H1 (cell line): ENCODE measurements around the gene RNGTT. TPM values are rescaled to one million over a fixed set of nuclear protein-coding genes. Genes with fewer than 3 reads are reported as not detected.
A peak's percentile ranks its signal among the peaks of the same experiment; 100 is the strongest.

Experiments
- CTCF ChIA-PET: fragments of 300-600 bp; sonication (Branson Sonifier 250); formaldehyde crosslinking; loops from one replicate; lab custom pipeline; 2021; ENCODE audit not compliant: partially characterized antibody; lab: Charles Lee
- POLR2A ChIA-PET: fragments of 300-600 bp; sonication (Branson Sonifier 250); formaldehyde crosslinking; loops from one replicate; lab custom pipeline; 2021; ENCODE audit warnings: inconsistent platforms; ENCODE audit not compliant: partially characterized antibody; lab: Charles Lee
- DNase-seq, 2 experiments: peaks; one replicate each; pipeline versions ENCODE4 v3.0.0 to v3.0.0-alpha.2; 2010 to 2022; ENCODE audit warnings: low spot score in 2 of 2, low read depth in 1 of 2, mixed read lengths in 1 of 2
- FAIRE-seq: peaks from 2 replicates; lab custom pipeline; 2011; peaks lifted over from hg19 to GRCh38; lab: Jason Lieb, UNC
- H2AFZ ChIP-seq: 2 replicates; pipeline ENCODE4 v1.8.1; 2012; ENCODE audit warnings: low read length, inconsistent platforms
- H2AK5ac ChIP-seq: 2 replicates; pipeline ENCODE4 v1.6.1; 2013; ENCODE audit warnings: low read depth, low read length
- H2BK120ac ChIP-seq: replicated peaks from 2 replicates; pipeline ENCODE3; 2013; ENCODE audit warnings: low read depth, low read length, inconsistent platforms
- H2BK12ac ChIP-seq: 2 replicates; pipeline ENCODE4 v1.6.1; 2013; ENCODE audit warnings: low read depth, low read length
- H2BK15ac ChIP-seq: 2 replicates; pipeline ENCODE4 v1.6.1; 2013; ENCODE audit warnings: low read length
- H2BK20ac ChIP-seq: 2 replicates; pipeline ENCODE4 v1.6.1; 2013; ENCODE audit warnings: low read length
- H2BK5ac ChIP-seq: 2 replicates; pipeline ENCODE4 v1.6.1; 2013; ENCODE audit warnings: low read depth, low read length
- H3K14ac ChIP-seq: 2 replicates; pipeline ENCODE4 v1.6.1; 2013; ENCODE audit warnings: inconsistent platforms; ENCODE audit not compliant: insufficient read length
- H3K18ac ChIP-seq: 2 replicates; pipeline ENCODE4 v1.6.1; 2013; ENCODE audit warnings: low read length; ENCODE audit errors: extremely low read depth
- H3K23ac ChIP-seq: 2 replicates; pipeline ENCODE4 v1.6.1; 2013; ENCODE audit warnings: inconsistent platforms; ENCODE audit not compliant: insufficient read length
- H3K23me2 ChIP-seq: 2 replicates; pipeline ENCODE4 v1.6.1; 2013; ENCODE audit warnings: low read depth, low read length
- H3K27ac ChIP-seq: 2 replicates; pipeline ENCODE4 v1.6.1; 2011; ENCODE audit warnings: low read depth, low read length, inconsistent platforms
- H3K27me3 ChIP-seq, 4 experiments: replicated peaks in 1 of 4; 1 replicate in 1 of 4; 2 replicates in 3 of 4; pipeline versions ENCODE4 v1.6.1 to v1.8.1; 2011 to 2013; ENCODE audit warnings: low read length in 3 of 4, mild to moderate bottlenecking in 3 of 4, inconsistent platforms in 2 of 4, mixed read lengths in 2 of 4, moderate library complexity in 1 of 4; ENCODE audit not compliant: control insufficient read depth in 3 of 4, insufficient read depth in 3 of 4; ENCODE audit errors: extremely low read depth in 1 of 4
- H3K36me3 ChIP-seq, 4 experiments: 2 replicates each; pipeline versions ENCODE4 v1.6.1 to v1.8.1; 2011 to 2013; ENCODE audit warnings: mild to moderate bottlenecking in 4 of 4, low read length in 3 of 4, moderate library complexity in 2 of 4, control low read depth in 1 of 4, inconsistent platforms in 1 of 4; ENCODE audit not compliant: insufficient read depth in 4 of 4, control insufficient read depth in 2 of 4
- H3K4ac ChIP-seq: replicated peaks from 2 replicates; pipeline ENCODE3; 2013; ENCODE audit warnings: low read length, low read depth, mixed read lengths, inconsistent platforms; ENCODE audit not compliant: insufficient read length
- H3K4me1 ChIP-seq, 4 experiments: replicated peaks in 1 of 4; 1 replicate in 1 of 4; 2 replicates in 3 of 4; pipeline versions ENCODE4 v1.6.1 to v1.8.1; 2011 to 2013; ENCODE audit warnings: low read length in 3 of 4, inconsistent platforms in 2 of 4, mixed read lengths in 1 of 4; ENCODE audit not compliant: insufficient read depth in 4 of 4, control insufficient read depth in 3 of 4
- H3K4me2 ChIP-seq, 2 experiments: 2 replicates each; pipeline versions ENCODE4 v1.6.1 to v1.8.1; 2011 to 2013; ENCODE audit warnings: low read depth in 2 of 2, low read length in 2 of 2, control low read depth in 1 of 2, inconsistent platforms in 1 of 2, mild to moderate bottlenecking in 1 of 2; ENCODE audit not compliant: insufficient read depth in 1 of 2
- H3K4me3 ChIP-seq, 4 experiments: fragments of 200-600, 300-600 bp in 1 of 4; sonication (generic), shearing (Covaris generic), sonication (Bioruptor Twin) in 1 of 4; 2 replicates each; pipeline versions ENCODE4 v1.5.1 to v1.8.1; 2011 to 2016; ENCODE audit warnings: low read length in 4 of 4, low read depth in 3 of 4, control low read depth in 2 of 4, inconsistent platforms in 2 of 4, mild to moderate bottlenecking in 2 of 4, mixed read lengths in 1 of 4, moderate library complexity in 1 of 4; ENCODE audit not compliant: insufficient read depth in 2 of 4; ENCODE audit errors: extremely low read depth in 1 of 4
- H3K56ac ChIP-seq: replicated peaks from 2 replicates; pipeline ENCODE3; 2013; ENCODE audit warnings: low read depth, mild to moderate bottlenecking, mixed read lengths, low read length, inconsistent platforms; ENCODE audit not compliant: insufficient read length
- H3K79me1 ChIP-seq: 2 replicates; pipeline ENCODE4 v1.6.1; 2013; ENCODE audit warnings: low read depth, low read length, control low read depth
- H3K79me2 ChIP-seq, 2 experiments: 2 replicates each; pipeline versions ENCODE4 v1.6.1 to v1.8.1; 2012 to 2013; ENCODE audit warnings: low read length in 2 of 2, mild to moderate bottlenecking in 2 of 2, inconsistent platforms in 1 of 2; ENCODE audit not compliant: insufficient read depth in 2 of 2, control insufficient read depth in 1 of 2
- H3K9ac ChIP-seq, 4 experiments: replicated peaks in 1 of 4; 1 replicate in 1 of 4; 2 replicates in 3 of 4; pipeline versions ENCODE4 v1.6.1 to v1.8.1; 2011 to 2013; ENCODE audit warnings: low read depth in 3 of 4, low read length in 3 of 4, control low read depth in 2 of 4, mild to moderate bottlenecking in 2 of 4, moderate library complexity in 2 of 4, inconsistent platforms in 1 of 4; ENCODE audit errors: extremely low read depth in 1 of 4
- H3K9me3 ChIP-seq, 2 experiments: 2 replicates each; pipeline versions ENCODE4 v1.6.1 to v1.8.1; 2012 to 2013; ENCODE audit warnings: mild to moderate bottlenecking in 2 of 2, moderate library complexity in 2 of 2, control low read depth in 1 of 2, inconsistent platforms in 1 of 2, low read depth in 1 of 2, low read length in 1 of 2, mixed read lengths in 1 of 2; ENCODE audit not compliant: insufficient read depth in 2 of 2
- H4K20me1 ChIP-seq, 2 experiments: replicated peaks in 1 of 2; 2 replicates each; pipeline versions ENCODE3 to v1.8.1; 2011 to 2013; ENCODE audit warnings: inconsistent platforms in 2 of 2, low read length in 2 of 2, mild to moderate bottlenecking in 1 of 2; ENCODE audit not compliant: insufficient read depth in 2 of 2, control insufficient read depth in 1 of 2
- H4K5ac ChIP-seq: 2 replicates; pipeline ENCODE4 v1.6.1; 2013; ENCODE audit warnings: low read length, low read depth, mixed read lengths, inconsistent platforms; ENCODE audit not compliant: insufficient read length
- H4K8ac ChIP-seq: 2 replicates; pipeline ENCODE4 v1.8.0; 2013; ENCODE audit warnings: mild to moderate bottlenecking, moderate library complexity, low read length, inconsistent platforms; ENCODE audit not compliant: insufficient read depth; ENCODE audit errors: extremely low read depth
- H4K91ac ChIP-seq: replicated peaks from 2 replicates; pipeline ENCODE3; 2013; ENCODE audit warnings: low read length, mixed read lengths, inconsistent platforms; ENCODE audit not compliant: insufficient read length
- NANOG ChIP-seq: IDR thresholded peaks from 2 replicates; pipeline ENCODE4 v1.6.1; 2011; ENCODE audit warnings: low read length, low read depth, mild to moderate bottlenecking, inconsistent platforms; ENCODE audit not compliant: insufficient read depth, poor library complexity, severe bottlenecking
- TEAD4 ChIP-seq: IDR thresholded peaks from 2 replicates; pipeline ENCODE4 v1.6.1; 2012; ENCODE audit warnings: low read depth, low read length, inconsistent platforms, mixed read lengths
- WGBS, 2 experiments: shearing (Covaris generic) in 1 of 2; methylation state at CpG; one replicate each; pipeline versions ENCODE4 v1.1.6 to v1.1.7; 2013 to 2015; ENCODE audit warnings: low lambda C conversion rate in 2 of 2, mixed read lengths in 2 of 2, inconsistent platforms in 1 of 2, low coverage in 1 of 2, missing lambda C conversion rate in 1 of 2; ENCODE audit not compliant: insufficient replicate concordance in 2 of 2, insufficient coverage in 1 of 2, insufficient read length in 1 of 2; ENCODE audit errors: extremely low coverage in 1 of 2, missing lambda C conversion rate in 1 of 2; 5-methylcytosine and 5-hydroxymethylcytosine counted together
- polyA plus RNA-seq, 7 experiments: library from polyadenylated mRNA; depleted of rRNA in 3 of 7; stranded (reverse) in 5 of 7; unstranded in 2 of 7; fragments of >200 nt in 5 of 7; fragments of 200-250 nt in 2 of 7; gene quantifications; 1 replicate in 5 of 7; 2 replicates in 1 of 7; 4 replicates in 1 of 7; pipeline versions ENCODE4 v1.2.1 to v1.2.3, GENCODE V29; 2011 to 2013; ENCODE audit warnings: missing spikeins in 2 of 7, mixed read lengths in 2 of 7
- total RNA-seq: library from RNA; stranded (reverse); fragmentation: NEBNext Ultra II Directional; extraction: Animal tissue kit (Norgen Biotek cat#: 25700); gene quantifications from 2 replicates; pipeline ENCODE4 v1.2.1, GENCODE V29; 2021
- TF ChIP-seq, protein P1 (sequence below): IDR thresholded peaks from 2 replicates; pipeline ENCODE4 v1.6.1; 2011; ENCODE audit warnings: low read length, improper control_type of control experiment

Gene RNGTT
- total and polyA plus RNA-seq, 2 of the 8 experiments (the other 6 are each of a cell fraction or from before 2014, with no cell fraction given) = 3.6 to 21.2 TPM

DNA sequence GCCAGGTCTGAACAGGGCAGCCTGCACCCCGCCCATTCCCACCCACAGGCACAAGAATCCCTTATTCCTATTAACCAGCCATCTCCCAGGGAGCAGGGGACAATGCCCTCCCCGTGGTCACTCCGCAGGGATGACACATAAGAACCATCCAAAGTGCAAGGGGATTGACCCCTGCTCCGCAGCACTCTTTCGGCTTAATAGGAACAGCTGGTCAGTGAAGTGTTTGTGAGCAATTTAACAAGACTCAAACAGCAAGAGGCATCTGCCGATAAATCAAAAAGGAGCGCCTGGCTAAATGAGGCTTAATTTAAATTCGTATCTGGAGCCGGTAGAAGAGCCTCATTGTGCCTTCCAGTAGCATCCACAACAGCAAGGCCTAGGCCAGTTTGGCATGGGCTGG, 389.4 kb downstream of the RNGTT start:
- 0 out of 2 replicates have a peak, but pooled peaks have one; percentile 8 for TF ChIP-seq TEAD4
- TF ChIP-seq, protein P1, sequence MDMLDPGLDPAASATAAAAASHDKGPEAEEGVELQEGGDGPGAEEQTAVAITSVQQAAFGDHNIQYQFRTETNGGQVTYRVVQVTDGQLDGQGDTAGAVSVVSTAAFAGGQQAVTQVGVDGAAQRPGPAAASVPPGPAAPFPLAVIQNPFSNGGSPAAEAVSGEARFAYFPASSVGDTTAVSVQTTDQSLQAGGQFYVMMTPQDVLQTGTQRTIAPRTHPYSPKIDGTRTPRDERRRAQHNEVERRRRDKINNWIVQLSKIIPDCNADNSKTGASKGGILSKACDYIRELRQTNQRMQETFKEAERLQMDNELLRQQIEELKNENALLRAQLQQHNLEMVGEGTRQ = no peak
- TF ChIP-seq NANOG = peak; percentile 64
- H3K23ac ChIP-seq = no peak overlapping the region
- H3K27ac ChIP-seq = no peak overlapping the region
- ChIA-PET CTCF (interaction anchor here (0.9 to 1.4 kb wide), 2 partner anchors 9 to 81 kb away, joined by 3 read pairs; no protein-coding TSS in a partner anchor), POLR2A (no interaction called here)
- H2BK5ac ChIP-seq = no peak overlapping the region
- no peak for FAIRE-seq
- no peak overlapping the region for H3K56ac ChIP-seq
- no peak overlapping the region for H2BK12ac ChIP-seq
- no peak overlapping the region for H2BK120ac ChIP-seq
- no peaks in the 10 kb centered on the region for H3K23me2 ChIP-seq
- H3K4ac ChIP-seq = no peak overlapping the region
- H2BK20ac ChIP-seq = no peak overlapping the region
- H3K4me2 ChIP-seq = peak overlapping the region in 1 of 2 experiments; percentile 27; a peak in 1 of 4 replicates
- no peak overlapping the region for H2AK5ac ChIP-seq
- WGBS, 2 experiments = 71% methylated on average over 8 of the region's 9 CpGs; no CpG with 5 or more reads in 1 of the 2 experiments
- H3K4me3 ChIP-seq = no peak overlapping the region
- H3K18ac ChIP-seq = no peak overlapping the region
- H4K5ac ChIP-seq = no peak overlapping the region
- no peak overlapping the region for H2BK15ac ChIP-seq
- no peaks in the 10 kb centered on the region for H3K36me3 ChIP-seq
- H4K20me1 ChIP-seq = no peaks in the 10 kb centered on the region
- peaks cover 0 to 13% (median 4%) of the 10 kb centered on the region in 4 experiments; a peak in 4 of 7 replicates for H3K4me1 ChIP-seq
- no peak overlapping the region for H2AFZ ChIP-seq
- no peaks in the 10 kb centered on the region for H3K79me2 ChIP-seq
- H3K9me3 ChIP-seq = peaks cover 8 to 12% of the 10 kb centered on the region in 2 experiments
- H3K79me1 ChIP-seq = no peaks in the 10 kb centered on the region
- no peak overlapping the region for H4K91ac ChIP-seq
- no peak overlapping the region for H4K8ac ChIP-seq
- no peak overlapping the region for H3K14ac ChIP-seq
- DNase-seq = no peak
- H3K27me3 ChIP-seq = no peaks in the 10 kb centered on the region
- H3K9ac ChIP-seq = no peak overlapping the region
